ENCODE results near the gene FOXJ2.

The FOXJ2 gene

GRCh38 chr12:8075935-8076334 is 43.4 kb downstream of the FOXJ2 start:
- Histone ChIP-seq H3K27me3 (ENCODE audit: control insufficient read depth in 1 of 2, insufficient read depth in 1 of 2, low read length in 2 of 2) (no peaks in the 10 kb centered on the region), H3K14ac (ENCODE audit: low read length in 2 of 2) (no peak overlapping the region), H3K9ac (ENCODE audit: low read length) (no peak overlapping the region), H3K4me2 (ENCODE audit: low read length, poor library complexity, severe bottlenecking) (no peak overlapping the region), H3K4ac (ENCODE audit: low read depth in 1 of 2, low read length in 2 of 2) (no peak overlapping the region), H4K8ac (ENCODE audit: low read length) (no peak overlapping the region), H2BK120ac (ENCODE audit: low read depth, low read length) (no peak overlapping the region), H3K79me1 (replicated peaks; ENCODE audit: low read length, poor library complexity, severe bottlenecking) (no peaks in the 10 kb centered on the region), H2BK15ac (ENCODE audit: low read depth, poor library complexity, severe bottlenecking) (no peak overlapping the region), H3K27ac (ENCODE audit: low read length, poor library complexity, severe bottlenecking) (no peak overlapping the region), H3K9me3 (ENCODE audit: control insufficient read depth, low read length) (no peaks in the 10 kb centered on the region), H3K4me3 (ENCODE audit: insufficient read depth in 1 of 2, low read depth in 1 of 2, low read length in 2 of 2) (no peak overlapping the region), H3K18ac (ENCODE audit: low read depth in 1 of 2, low read length in 2 of 2) (no peak overlapping the region), H3K4me1 (ENCODE audit: control insufficient read depth, insufficient read depth, low read depth, low read length) (no peaks in the 10 kb centered on the region), H3K23ac (ENCODE audit: low read length in 2 of 2) (no peak overlapping the region), H2BK12ac (ENCODE audit: low read length in 2 of 2) (no peak overlapping the region), H2AFZ (ENCODE audit: low read depth, low read length) (no peak overlapping the region), H2BK5ac (ENCODE audit: low read depth, low read length, poor library complexity, severe bottlenecking) (no peak overlapping the region), H4K91ac (ENCODE audit: low read length) (no peak overlapping the region), H3K36me3 (ENCODE audit: control insufficient read depth in 1 of 2, insufficient read depth in 2 of 2, low read depth in 1 of 2, low read length in 2 of 2) (no peaks in the 10 kb centered on the region), H2AK5ac (ENCODE audit: low read length, severe bottlenecking) (no peak overlapping the region)
- WGBS: 100% methylated on average over 3 of the region's 6 CpGs
- DNase-seq: no peak

GRCh38 chr12:8076366-8076765 is 43.9 kb downstream of the FOXJ2 start:
- 92% methylated on average over 4 of the region's 4 CpGs for WGBS

GRCh38 chr12:8077207-8077606 is 44.7 kb downstream of the FOXJ2 start:
- Histone ChIP-seq H3K4me3 (ENCODE audit: insufficient read depth in 1 of 2, low read depth in 1 of 2, low read length in 2 of 2) (no peak overlapping the region), H4K91ac (ENCODE audit: low read length) (no peak overlapping the region)

More at GRCh38 chr12:8076366-8076765, 43.9 kb downstream of the FOXJ2 start:
- Histone ChIP-seq H2BK15ac (ENCODE audit: low read depth, poor library complexity, severe bottlenecking) (no peak overlapping the region), H3K23ac (ENCODE audit: low read length in 2 of 2) (no peak overlapping the region), H3K27ac (ENCODE audit: low read length, poor library complexity, severe bottlenecking) (no peak overlapping the region), H4K91ac (ENCODE audit: low read length) (no peak overlapping the region), H3K4me3 (ENCODE audit: insufficient read depth in 1 of 2, low read depth in 1 of 2, low read length in 2 of 2) (no peak overlapping the region), H3K4ac (ENCODE audit: low read depth in 1 of 2, low read length in 2 of 2) (no peak overlapping the region), H3K79me1 (replicated peaks; ENCODE audit: low read length, poor library complexity, severe bottlenecking) (peaks cover 1% of the 10 kb centered on the region), H3K4me2 (ENCODE audit: low read length, poor library complexity, severe bottlenecking) (no peak overlapping the region), H2BK120ac (ENCODE audit: low read depth, low read length) (no peak overlapping the region), H2BK5ac (ENCODE audit: low read depth, low read length, poor library complexity, severe bottlenecking) (no peak overlapping the region), H3K4me1 (ENCODE audit: control insufficient read depth, insufficient read depth, low read depth, low read length) (peaks cover 2% of the 10 kb centered on the region), H4K8ac (ENCODE audit: low read length) (no peak overlapping the region), H3K36me3 (ENCODE audit: control insufficient read depth in 1 of 2, insufficient read depth in 2 of 2, low read depth in 1 of 2, low read length in 2 of 2) (no peaks in the 10 kb centered on the region), H3K9me3 (ENCODE audit: control insufficient read depth, low read length) (no peaks in the 10 kb centered on the region), H3K9ac (ENCODE audit: low read length) (no peak overlapping the region), H3K18ac (ENCODE audit: low read depth in 1 of 2, low read length in 2 of 2) (no peak overlapping the region), H2BK12ac (ENCODE audit: low read length in 2 of 2) (no peak overlapping the region), H2AK5ac (ENCODE audit: low read length, severe bottlenecking) (no peak overlapping the region), H3K14ac (ENCODE audit: low read length in 2 of 2) (no peak overlapping the region), H3K27me3 (ENCODE audit: control insufficient read depth in 1 of 2, insufficient read depth in 1 of 2, low read length in 2 of 2) (no peaks in the 10 kb centered on the region), H2AFZ (ENCODE audit: low read depth, low read length) (no peak overlapping the region)
- no peak for DNase-seq

GRCh38 chr12:8078398-8078797 is 45.9 kb downstream of the FOXJ2 start:
- no peak overlapping the region for H3K14ac ChIP-seq (ENCODE audit: low read length in 2 of 2)
- H3K36me3 ChIP-seq (ENCODE audit: control insufficient read depth in 1 of 2, insufficient read depth in 2 of 2, low read depth in 1 of 2, low read length in 2 of 2): no peaks in the 10 kb centered on the region
- H4K91ac ChIP-seq (ENCODE audit: low read length): no peak overlapping the region
- H3K4ac ChIP-seq (ENCODE audit: low read depth in 1 of 2, low read length in 2 of 2): no peak overlapping the region
- WGBS: 64% methylated on average over 3 of the region's 4 CpGs
- no peak overlapping the region for H3K4me3 ChIP-seq (ENCODE audit: insufficient read depth in 1 of 2, low read depth in 1 of 2, low read length in 2 of 2)
- no peak overlapping the region for H2BK5ac ChIP-seq (ENCODE audit: low read depth, low read length, poor library complexity, severe bottlenecking)
- no peak overlapping the region for H2AFZ ChIP-seq (ENCODE audit: low read depth, low read length)
- H3K18ac ChIP-seq (ENCODE audit: low read depth in 1 of 2, low read length in 2 of 2): no peak overlapping the region
- H3K79me1 ChIP-seq (replicated peaks; ENCODE audit: low read length, poor library complexity, severe bottlenecking): peaks cover 1% of the 10 kb centered on the region
- no peak overlapping the region for H2BK15ac ChIP-seq (ENCODE audit: low read depth, poor library complexity, severe bottlenecking)
- H4K8ac ChIP-seq (ENCODE audit: low read length): no peak overlapping the region
- H3K4me1 ChIP-seq (ENCODE audit: control insufficient read depth, insufficient read depth, low read depth, low read length): peaks cover 3% of the 10 kb centered on the region
- DNase-seq: peak; percentile 78
- no peak overlapping the region for H3K4me2 ChIP-seq (ENCODE audit: low read length, poor library complexity, severe bottlenecking)
- H3K27me3 ChIP-seq (ENCODE audit: control insufficient read depth in 1 of 2, insufficient read depth in 1 of 2, low read length in 2 of 2): no peaks in the 10 kb centered on the region
- no peak overlapping the region for H2BK120ac ChIP-seq (ENCODE audit: low read depth, low read length)
- no peak overlapping the region for H2AK5ac ChIP-seq (ENCODE audit: low read length, severe bottlenecking)
- H3K9ac ChIP-seq (ENCODE audit: low read length): peak overlapping the region; percentile 48
- H3K23ac ChIP-seq (ENCODE audit: low read length in 2 of 2): no peak overlapping the region
- no peak overlapping the region for H2BK12ac ChIP-seq (ENCODE audit: low read length in 2 of 2)
- no peaks in the 10 kb centered on the region for H3K9me3 ChIP-seq (ENCODE audit: control insufficient read depth, low read length)
- H3K27ac ChIP-seq (ENCODE audit: low read length, poor library complexity, severe bottlenecking): no peak overlapping the region

More at GRCh38 chr12:8077207-8077606, 44.7 kb downstream of the FOXJ2 start:
- no peak overlapping the region for H3K4ac ChIP-seq (ENCODE audit: low read depth in 1 of 2, low read length in 2 of 2)
- no peak overlapping the region for H2BK5ac ChIP-seq (ENCODE audit: low read depth, low read length, poor library complexity, severe bottlenecking)
- H3K79me1 ChIP-seq (replicated peaks; ENCODE audit: low read length, poor library complexity, severe bottlenecking): peaks cover 1% of the 10 kb centered on the region
- H3K18ac ChIP-seq (ENCODE audit: low read depth in 1 of 2, low read length in 2 of 2): no peak overlapping the region
- WGBS: no CpG with 5 or more reads among the region's 4 CpGs
- no peak overlapping the region for H2AK5ac ChIP-seq (ENCODE audit: low read length, severe bottlenecking)
- peaks cover 2% of the 10 kb centered on the region for H3K4me1 ChIP-seq (ENCODE audit: control insufficient read depth, insufficient read depth, low read depth, low read length)
- peak overlapping the region; percentile 17 for H3K9ac ChIP-seq (ENCODE audit: low read length)
- no peak overlapping the region for H2AFZ ChIP-seq (ENCODE audit: low read depth, low read length)
- no peaks in the 10 kb centered on the region for H3K27me3 ChIP-seq (ENCODE audit: control insufficient read depth in 1 of 2, insufficient read depth in 1 of 2, low read length in 2 of 2)
- no peak overlapping the region for H4K8ac ChIP-seq (ENCODE audit: low read length)
- DNase-seq: peak; percentile 53
- no peak overlapping the region for H2BK15ac ChIP-seq (ENCODE audit: low read depth, poor library complexity, severe bottlenecking)
- no peaks in the 10 kb centered on the region for H3K36me3 ChIP-seq (ENCODE audit: control insufficient read depth in 1 of 2, insufficient read depth in 2 of 2, low read depth in 1 of 2, low read length in 2 of 2)
- H2BK12ac ChIP-seq (ENCODE audit: low read length in 2 of 2): no peak overlapping the region
- no peak overlapping the region for H3K14ac ChIP-seq (ENCODE audit: low read length in 2 of 2)
- H3K4me2 ChIP-seq (ENCODE audit: low read length, poor library complexity, severe bottlenecking): no peak overlapping the region
- no peak overlapping the region for H3K27ac ChIP-seq (ENCODE audit: low read length, poor library complexity, severe bottlenecking)
- H3K9me3 ChIP-seq (ENCODE audit: control insufficient read depth, low read length): no peaks in the 10 kb centered on the region
- H2BK120ac ChIP-seq (ENCODE audit: low read depth, low read length): no peak overlapping the region
- H3K23ac ChIP-seq (ENCODE audit: low read length in 2 of 2): no peak overlapping the region

Data from mesenchymal stem cell (in vitro differentiated cells and primary cell).